ENCODE results near the gene FMN1. TPM values are rescaled to one million over a fixed set of nuclear protein-coding genes. Genes with fewer than 3 reads are reported as not detected.

Gene FMN1
- total and polyA plus RNA-seq, 10 of the 15 experiments (the other 5 are each of a cell fraction or from before 2014, with no cell fraction given), result 0.05 to 0.16 (median 0.08) TPM; not detected in 4

DNA sequence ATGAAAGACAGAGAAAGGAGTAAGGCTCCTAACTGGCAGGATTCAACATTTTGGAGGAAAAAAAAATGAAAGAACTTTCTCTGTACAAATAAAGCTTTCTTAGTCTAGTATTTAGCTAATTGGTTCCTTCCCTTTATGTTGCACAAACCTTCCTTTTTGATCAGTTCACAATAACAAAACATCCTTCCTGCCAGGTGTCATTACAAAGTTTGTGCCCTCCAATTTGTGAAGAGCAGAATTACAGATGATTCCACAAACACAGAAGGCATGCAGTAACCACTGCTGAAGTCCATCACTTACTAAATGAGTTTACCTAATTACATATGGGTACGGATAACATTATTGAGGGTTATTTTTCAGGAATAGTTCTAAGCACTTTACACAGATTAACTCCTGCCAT is 179.9 kb downstream of the FMN1 start:
- WGBS (ENCODE audit: insufficient coverage, insufficient replicate concordance, low lambda C conversion rate, missing lambda C conversion rate), result 46% methylated on average over 1 of the region's 1 CpG
- no peak overlapping the region for H3K4me2 ChIP-seq (ENCODE audit: control insufficient read depth, insufficient read depth)
- ChIA-PET CTCF (interaction anchor here (1.2 kb wide), 1 partner anchor 171 kb away, joined by 3 read pairs; no protein-coding TSS in a partner anchor), SMC1A (ENCODE audit: uncharacterized antibody, unreplicated experiment) (interaction anchor here (1.9 kb wide), 1 partner anchor 14 kb away, joined by 5 read pairs; no protein-coding TSS in a partner anchor), POLR2A (no interaction called here), RAD21 (ENCODE audit: unreplicated experiment) (no interaction called here)
- ATAC-seq (no peak), FAIRE-seq (no peak), DNase-seq (ENCODE audit: low read depth, low spot score) (no peak)
- in situ Hi-C loops (cut with MboI), result no loop called here
- no peaks in the 10 kb centered on the region for H3K4me1 ChIP-seq (ENCODE audit: control insufficient read depth, insufficient read depth, low read length)
- H3K9me3 ChIP-seq (replicated peaks; ENCODE audit: control insufficient read depth, insufficient read depth, low read length), result no peaks in the 10 kb centered on the region
- BruUV-seq (replicated peaks), result no TSS peak
- intact Hi-C loops (cut with micrococcal nuclease; ENCODE audit: unreplicated experiment), result no loop called here
- H3K36me3 ChIP-seq (ENCODE audit: control insufficient read depth in 2 of 2, insufficient read depth in 2 of 2, low read length in 1 of 2), result no peaks in the 10 kb centered on the region
- no peaks in the 10 kb centered on the region; a peak in 1 of 4 replicates for H3K27me3 ChIP-seq (replicated peaks in 1 of 2; ENCODE audit: control insufficient read depth in 2 of 2, insufficient read depth in 2 of 2, low read length in 1 of 2)
- no peak overlapping the region for H3K27ac ChIP-seq (ENCODE audit: control insufficient read depth, insufficient read depth)
- no peak overlapping the region for H3K9ac ChIP-seq (ENCODE audit: control insufficient read depth, insufficient read depth, low read length)
- no peaks in the 10 kb centered on the region for H3K79me2 ChIP-seq (ENCODE audit: control insufficient read depth, insufficient read depth, low read length)
- H4K20me1 ChIP-seq (ENCODE audit: control insufficient read depth, insufficient read depth), result no peaks in the 10 kb centered on the region
- H2AFZ ChIP-seq (ENCODE audit: control insufficient read depth, low read depth, low read length), result no peak overlapping the region
- TF ChIP-seq, protein P1, sequence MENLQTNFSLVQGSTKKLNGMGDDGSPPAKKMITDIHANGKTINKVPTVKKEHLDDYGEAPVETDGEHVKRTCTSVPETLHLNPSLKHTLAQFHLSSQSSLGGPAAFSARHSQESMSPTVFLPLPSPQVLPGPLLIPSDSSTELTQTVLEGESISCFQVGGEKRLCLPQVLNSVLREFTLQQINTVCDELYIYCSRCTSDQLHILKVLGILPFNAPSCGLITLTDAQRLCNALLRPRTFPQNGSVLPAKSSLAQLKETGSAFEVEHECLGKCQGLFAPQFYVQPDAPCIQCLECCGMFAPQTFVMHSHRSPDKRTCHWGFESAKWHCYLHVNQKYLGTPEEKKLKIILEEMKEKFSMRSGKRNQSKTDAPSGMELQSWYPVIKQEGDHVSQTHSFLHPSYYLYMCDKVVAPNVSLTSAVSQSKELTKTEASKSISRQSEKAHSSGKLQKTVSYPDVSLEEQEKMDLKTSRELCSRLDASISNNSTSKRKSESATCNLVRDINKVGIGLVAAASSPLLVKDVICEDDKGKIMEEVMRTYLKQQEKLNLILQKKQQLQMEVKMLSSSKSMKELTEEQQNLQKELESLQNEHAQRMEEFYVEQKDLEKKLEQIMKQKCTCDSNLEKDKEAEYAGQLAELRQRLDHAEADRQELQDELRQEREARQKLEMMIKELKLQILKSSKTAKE (IDR thresholded peaks at IDR 0.05; ENCODE audit: low read depth, poor library complexity, severe bottlenecking), result no peak
- TF ChIP-seq YY1 (IDR thresholded peaks at IDR 0.05; ENCODE audit: low read depth, low read length), result no peak
- TF ChIP-seq RCOR1 (conservative IDR thresholded peaks at IDR 0.05; ENCODE audit: low read depth, low read length), result no peak
- no peak for TF ChIP-seq RBBP5 (conservative IDR thresholded peaks at IDR 0.05)
- H3K4me3 ChIP-seq, result no peak overlapping the region

DNA sequence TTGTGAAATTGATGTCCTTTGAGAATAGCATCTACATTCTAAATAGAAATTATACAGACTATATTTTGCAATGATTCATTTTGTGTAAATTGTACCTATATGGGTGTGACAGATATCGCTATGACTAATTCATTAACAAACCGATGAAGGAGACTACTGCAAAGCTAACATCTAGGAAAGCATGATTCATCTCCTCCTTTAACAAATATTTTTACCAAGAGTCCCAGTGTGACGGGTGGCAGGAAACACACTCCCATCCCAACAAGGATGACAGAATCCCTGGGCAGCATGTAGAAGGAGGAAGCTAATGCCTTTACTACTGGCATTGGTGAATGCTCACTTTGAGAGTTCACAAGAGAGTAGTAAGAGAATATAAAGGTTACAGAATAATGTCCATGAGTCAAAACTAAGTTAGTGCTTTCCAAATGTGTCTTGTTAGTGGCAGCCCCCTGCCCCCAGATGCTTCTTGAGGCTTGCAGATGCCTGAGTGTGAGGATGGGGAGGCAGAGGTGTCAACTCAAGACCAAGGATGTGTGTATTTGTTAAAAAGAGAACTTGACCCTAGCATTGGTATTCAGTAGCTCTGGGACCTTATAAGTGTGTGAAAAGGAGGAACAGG is 180.6 kb downstream of the FMN1 start:
- ATAC-seq (no peak), DNase-seq (ENCODE audit: low read depth, low spot score) (no peak), FAIRE-seq (no peak)
- H3K36me3 ChIP-seq (ENCODE audit: control insufficient read depth in 2 of 2, insufficient read depth in 2 of 2, low read length in 1 of 2), result no peaks in the 10 kb centered on the region
- no peaks in the 10 kb centered on the region for H3K79me2 ChIP-seq (ENCODE audit: control insufficient read depth, insufficient read depth, low read length)
- in situ Hi-C loops (cut with MboI), result no loop called here
- 22% methylated on average over 3 of the region's 3 CpGs for WGBS (ENCODE audit: insufficient coverage, insufficient replicate concordance, low lambda C conversion rate, missing lambda C conversion rate)
- no peak overlapping the region for H3K4me3 ChIP-seq
- no peak overlapping the region for H3K4me2 ChIP-seq (ENCODE audit: control insufficient read depth, insufficient read depth)
- H4K20me1 ChIP-seq (ENCODE audit: control insufficient read depth, insufficient read depth), result no peaks in the 10 kb centered on the region
- H3K27ac ChIP-seq (ENCODE audit: control insufficient read depth, insufficient read depth), result no peak overlapping the region
- no peak overlapping the region for H2AFZ ChIP-seq (ENCODE audit: control insufficient read depth, low read depth, low read length)
- BruUV-seq (replicated peaks), result no TSS peak
- RAD21 ChIA-PET (ENCODE audit: unreplicated experiment), result no interaction called here
- no peak overlapping the region for H3K9ac ChIP-seq (ENCODE audit: control insufficient read depth, insufficient read depth, low read length)
- TF ChIP-seq RBBP5 (conservative IDR thresholded peaks at IDR 0.05), result no peak
- TF ChIP-seq, protein P2, sequence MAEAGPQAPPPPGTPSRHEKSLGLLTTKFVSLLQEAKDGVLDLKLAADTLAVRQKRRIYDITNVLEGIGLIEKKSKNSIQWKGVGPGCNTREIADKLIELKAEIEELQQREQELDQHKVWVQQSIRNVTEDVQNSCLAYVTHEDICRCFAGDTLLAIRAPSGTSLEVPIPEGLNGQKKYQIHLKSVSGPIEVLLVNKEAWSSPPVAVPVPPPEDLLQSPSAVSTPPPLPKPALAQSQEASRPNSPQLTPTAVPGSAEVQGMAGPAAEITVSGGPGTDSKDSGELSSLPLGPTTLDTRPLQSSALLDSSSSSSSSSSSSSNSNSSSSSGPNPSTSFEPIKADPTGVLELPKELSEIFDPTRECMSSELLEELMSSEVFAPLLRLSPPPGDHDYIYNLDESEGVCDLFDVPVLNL (IDR thresholded peaks at IDR 0.05; ENCODE audit: low read depth, low read length), result no peak
- no peak for TF ChIP-seq PML (IDR thresholded peaks at IDR 0.05; ENCODE audit: low read length)
- TF ChIP-seq, protein P3, sequence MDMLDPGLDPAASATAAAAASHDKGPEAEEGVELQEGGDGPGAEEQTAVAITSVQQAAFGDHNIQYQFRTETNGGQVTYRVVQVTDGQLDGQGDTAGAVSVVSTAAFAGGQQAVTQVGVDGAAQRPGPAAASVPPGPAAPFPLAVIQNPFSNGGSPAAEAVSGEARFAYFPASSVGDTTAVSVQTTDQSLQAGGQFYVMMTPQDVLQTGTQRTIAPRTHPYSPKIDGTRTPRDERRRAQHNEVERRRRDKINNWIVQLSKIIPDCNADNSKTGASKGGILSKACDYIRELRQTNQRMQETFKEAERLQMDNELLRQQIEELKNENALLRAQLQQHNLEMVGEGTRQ (IDR thresholded peaks at IDR 0.05; ENCODE audit: borderline replicate concordance, low read depth, low read length), result no peak
- TF ChIP-seq ZNF274 (IDR thresholded peaks at IDR 0.05; ENCODE audit: insufficient read depth, insufficient read length), result no peak
- TF ChIP-seq JUND (IDR thresholded peaks at IDR 0.05; ENCODE audit: low read depth, low read length), result no peak
- TF ChIP-seq HDGF (IDR thresholded peaks at IDR 0.05), result no peak
- TF ChIP-seq CBFB (IDR thresholded peaks at IDR 0.05; ENCODE audit: low read depth), result no peak
- no peak for TF ChIP-seq STAT3 (IDR thresholded peaks at IDR 0.05; ENCODE audit: low read depth, low read length)
- TF ChIP-seq SMC3 (IDR thresholded peaks at IDR 0.05; ENCODE audit: borderline replicate concordance, low read length), result no peak
- TF ChIP-seq YY1 (IDR thresholded peaks at IDR 0.05; ENCODE audit: low read depth, low read length), result no peak
- no peak for TF ChIP-seq CBX3 (IDR thresholded peaks at IDR 0.05; ENCODE audit: borderline replicate concordance, low read depth)
- SMC1A ChIA-PET (ENCODE audit: uncharacterized antibody, unreplicated experiment), result interaction anchor here (1.1 to 1.9 kb wide), 2 partner anchors 9 to 14 kb away, joined by 3 to 5 read pairs; no protein-coding TSS in a partner anchor
- H3K27me3 ChIP-seq (replicated peaks in 1 of 2; ENCODE audit: control insufficient read depth in 2 of 2, insufficient read depth in 2 of 2, low read length in 1 of 2), result no peaks in the 10 kb centered on the region; a peak in 2 of 4 replicates
- POLR2A ChIA-PET, result no interaction called here
- intact Hi-C loops (cut with micrococcal nuclease; ENCODE audit: unreplicated experiment), result no loop called here
- CTCF ChIA-PET, result interaction anchor here (1.2 to 2.0 kb wide), 3 partner anchors 8 to 171 kb away, joined by 3 to 6 read pairs (median 5); no protein-coding TSS in a partner anchor
- no peaks in the 10 kb centered on the region for H3K4me1 ChIP-seq (ENCODE audit: control insufficient read depth, insufficient read depth, low read length)
- no peaks in the 10 kb centered on the region for H3K9me3 ChIP-seq (replicated peaks; ENCODE audit: control insufficient read depth, insufficient read depth, low read length)

Measured in GM12878 (cell line).